HPDE6-E6E7 (cell line): ENCODE measurements around the gene SMAD4.
"Not testable (repeated sequence)": the region's sequence is repeated elsewhere in the genome, so short reads cannot be mapped to it uniquely, and the experiment has no call there.

Experiments used
- DNase-seq: peaks from one replicate; pipeline ENCODE4 v3.0.0; 2011; ENCODE audit warnings: missing footprints; ENCODE audit errors: extremely low spot score

SMAD4 gene

GRCh38 chr18:51110073-51110797 lies 80.2 kb downstream of the SMAD4 start:
- DNase-seq, result peak; percentile 54

GRCh38 chr18:51111633-51112355 lies 81.8 kb downstream of the SMAD4 start:
- not testable (repeated sequence) for DNase-seq

GRCh38 chr18:51116996-51117395 lies 87.0 kb downstream of the SMAD4 start:
- DNase-seq, result not testable (repeated sequence)

- not testable (repeated sequence) for DNase-seq
Measured at GRCh38 chr18:51119561-51119960, 89.5 kb downstream of the SMAD4 start.

- DNase-seq, result not testable (repeated sequence)
Measured at GRCh38 chr18:51119976-51120375, 90.0 kb downstream of the SMAD4 start.

- DNase-seq, result no peak
Measured at GRCh38 chr18:51120809-51121596, 91.0 kb downstream of the SMAD4 start.

- DNase-seq, result no peak
Measured at GRCh38 chr18:51121597-51121857, 91.5 kb downstream of the SMAD4 start.

- DNase-seq, result no peak
Measured at GRCh38 chr18:51122266-51123045, 92.4 kb downstream of the SMAD4 start.

GRCh38 chr18:51123046-51123395 lies 93.0 kb downstream of the SMAD4 start:
- no peak for DNase-seq

GRCh38 chr18:51123481-51123880 lies 93.5 kb downstream of the SMAD4 start:
- no peak for DNase-seq

- no peak for DNase-seq
Measured at GRCh38 chr18:51123936-51124486, 94.0 kb downstream of the SMAD4 start.

- no peak for DNase-seq
Measured at GRCh38 chr18:51125976-51126375, 96.0 kb downstream of the SMAD4 start.

- DNase-seq, result no peak
Measured at GRCh38 chr18:51127664-51128063, 97.7 kb downstream of the SMAD4 start.

GRCh38 chr18:51128533-51128932 lies 98.5 kb downstream of the SMAD4 start:
- DNase-seq, result no peak

GRCh38 chr18:51132256-51132935 lies 102.4 kb downstream of the SMAD4 start:
- no peak for DNase-seq

- DNase-seq, result no peak
Measured at GRCh38 chr18:51133580-51134160, 103.7 kb downstream of the SMAD4 start.
